GF-D8 (cell line): ENCODE data around the gene LYG1.

Experiments
- DNase-seq: peaks from one replicate; lab custom pipeline; 2025; lab: John Stamatoyannopoulos, UW

LYG1 gene

GRCh38 chr2:99275882-99276281 is 25.1 kb downstream of the LYG1 start:
- DNase-seq, result no peak

- no peak for DNase-seq
These were observed 39.8 kb downstream of the LYG1 start for GRCh38 chr2:99261242-99261641.

GRCh38 chr2:99260184-99260583 is 40.8 kb downstream of the LYG1 start:
- DNase-seq, result no peak

GRCh38 chr2:99259465-99259864 is 41.5 kb downstream of the LYG1 start:
- no peak for DNase-seq

- DNase-seq, result no peak
These were observed 44.3 kb downstream of the LYG1 start for GRCh38 chr2:99256677-99257076.

- DNase-seq, result peak; percentile 86
These were observed 45.3 kb downstream of the LYG1 start, which contains the start of gene LYG2 for GRCh38 chr2:99255491-99256318. LYG2 (minus strand) TSS chr2:99255666; CDS start chr2:99254260, 1,406 bp downstream.

GRCh38 chr2:99249951-99250350 is 51.0 kb downstream of the LYG1 start:
- no peak for DNase-seq

- DNase-seq, result no peak
These were observed 58.8 kb downstream of the LYG1 start for GRCh38 chr2:99242151-99242550.

- DNase-seq, result no peak
These were observed 60.6 kb downstream of the LYG1 start for GRCh38 chr2:99240431-99240830.

- DNase-seq, result no peak
These were observed 62.4 kb downstream of the LYG1 start for GRCh38 chr2:99238599-99238998.
